Peyer's patch (tissue), 4 donors: ENCODE results near the gene FARS2.

Experiments used
- CTCF ChIP-seq, 6 experiments: fragments of 450-650 bp in 4 of 6; fragments of 200-600 bp in 2 of 6; sonication (generic) in 1 of 6; IDR thresholded peaks; one replicate each; pipeline ENCODE4 v1.5.1; 2017 to 2019; ENCODE audit warnings: antibody characterized with exemption in 6 of 6, mild to moderate bottlenecking in 3 of 6, moderate library complexity in 1 of 6
- POLR2A ChIP-seq, 2 donors: fragments of 450-650 bp; IDR thresholded peaks; one replicate each; pipeline ENCODE4 v1.5.1; 2017; ENCODE audit warnings: antibody characterized with exemption in 2 of 2, mild to moderate bottlenecking in 2 of 2, moderate library complexity in 2 of 2

GRCh38 chr6:5557506-5557905 is 296.2 kb downstream of the FARS2 start:
- TF ChIP-seq POLR2A (IDR thresholded peaks at IDR 0.05) (no peak), CTCF (IDR thresholded peaks at IDR 0.05) (no peak)
